ENCODE data around the gene SP2.

GRCh38 chr17:47955497-47956461 lies 59.7 kb downstream of the SP2 start:
- TF ChIP-seq POLR2AphosphoS5 (IDR thresholded peaks at IDR 0.05) (peak; percentile 84), CTCF (IDR thresholded peaks at IDR 0.05) (no peak)

All from prostate gland (tissue), 2 donors.